PFSK-1 (cell line): ENCODE measurements around the gene KCNS3.

ENCODE experiments used
- POLR2AphosphoS5 ChIP-seq: IDR thresholded peaks from 2 replicates; pipeline ENCODE4 v1.6.1; 2012; ENCODE audit warnings: low read depth, mild to moderate bottlenecking, control low read depth, low read length, moderate library complexity
- SIN3A ChIP-seq: IDR thresholded peaks from 2 replicates; pipeline ENCODE4 v1.6.1; 2012; ENCODE audit warnings: mild to moderate bottlenecking, low read length, moderate library complexity, borderline replicate concordance; ENCODE audit not compliant: insufficient read depth
- TAF1 ChIP-seq: IDR thresholded peaks from 2 replicates; pipeline ENCODE4 v1.6.1; 2012; ENCODE audit warnings: low read length, control low read depth, borderline replicate concordance; ENCODE audit not compliant: insufficient read depth
- TF ChIP-seq, protein P1 (sequence below), 2 experiments: IDR thresholded peaks; 2 replicates each; pipeline versions ENCODE4 v1.6.1 to v1.8.0; 2011 to 2012; ENCODE audit warnings: low read depth in 2 of 2, low read length in 2 of 2, control low read depth in 1 of 2, inconsistent platforms in 1 of 2, mild to moderate bottlenecking in 1 of 2, moderate library complexity in 1 of 2; ENCODE audit not compliant: insufficient read depth in 1 of 2

DNA sequence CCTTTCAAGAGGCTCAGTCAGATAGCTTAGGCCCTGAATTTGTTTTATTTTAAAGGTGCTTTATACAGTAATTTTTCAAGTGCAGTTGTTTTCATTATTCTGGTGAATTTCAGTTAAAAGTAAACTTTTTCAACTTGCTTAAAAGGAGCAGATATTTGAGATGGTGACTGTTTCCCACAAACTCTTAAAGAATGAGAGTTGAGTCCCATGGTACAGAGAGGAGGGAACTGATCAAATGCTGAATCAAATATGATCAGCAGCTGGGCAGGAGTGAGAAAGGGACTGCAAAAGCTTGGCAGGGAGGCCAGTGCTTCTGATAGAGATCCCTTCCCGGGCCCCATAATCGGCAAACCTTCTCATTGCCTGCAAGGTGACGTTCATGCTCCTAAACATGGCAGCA, 91.2 kb downstream of the KCNS3 start:
- TF ChIP-seq TAF1, result no peak
- TF ChIP-seq SIN3A, result no peak
- TF ChIP-seq, protein P1, sequence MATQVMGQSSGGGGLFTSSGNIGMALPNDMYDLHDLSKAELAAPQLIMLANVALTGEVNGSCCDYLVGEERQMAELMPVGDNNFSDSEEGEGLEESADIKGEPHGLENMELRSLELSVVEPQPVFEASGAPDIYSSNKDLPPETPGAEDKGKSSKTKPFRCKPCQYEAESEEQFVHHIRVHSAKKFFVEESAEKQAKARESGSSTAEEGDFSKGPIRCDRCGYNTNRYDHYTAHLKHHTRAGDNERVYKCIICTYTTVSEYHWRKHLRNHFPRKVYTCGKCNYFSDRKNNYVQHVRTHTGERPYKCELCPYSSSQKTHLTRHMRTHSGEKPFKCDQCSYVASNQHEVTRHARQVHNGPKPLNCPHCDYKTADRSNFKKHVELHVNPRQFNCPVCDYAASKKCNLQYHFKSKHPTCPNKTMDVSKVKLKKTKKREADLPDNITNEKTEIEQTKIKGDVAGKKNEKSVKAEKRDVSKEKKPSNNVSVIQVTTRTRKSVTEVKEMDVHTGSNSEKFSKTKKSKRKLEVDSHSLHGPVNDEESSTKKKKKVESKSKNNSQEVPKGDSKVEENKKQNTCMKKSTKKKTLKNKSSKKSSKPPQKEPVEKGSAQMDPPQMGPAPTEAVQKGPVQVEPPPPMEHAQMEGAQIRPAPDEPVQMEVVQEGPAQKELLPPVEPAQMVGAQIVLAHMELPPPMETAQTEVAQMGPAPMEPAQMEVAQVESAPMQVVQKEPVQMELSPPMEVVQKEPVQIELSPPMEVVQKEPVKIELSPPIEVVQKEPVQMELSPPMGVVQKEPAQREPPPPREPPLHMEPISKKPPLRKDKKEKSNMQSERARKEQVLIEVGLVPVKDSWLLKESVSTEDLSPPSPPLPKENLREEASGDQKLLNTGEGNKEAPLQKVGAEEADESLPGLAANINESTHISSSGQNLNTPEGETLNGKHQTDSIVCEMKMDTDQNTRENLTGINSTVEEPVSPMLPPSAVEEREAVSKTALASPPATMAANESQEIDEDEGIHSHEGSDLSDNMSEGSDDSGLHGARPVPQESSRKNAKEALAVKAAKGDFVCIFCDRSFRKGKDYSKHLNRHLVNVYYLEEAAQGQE (IDR thresholded peaks at IDR 0.05; ENCODE audit: insufficient read depth in 1 of 2, low read depth in 2 of 2, low read length in 2 of 2), result no peak
- no peak for TF ChIP-seq POLR2AphosphoS5
